Natural killer cell (primary cell): Measurements from ENCODE around the gene TFRC. TPM values are rescaled to one million over a fixed set of nuclear protein-coding genes. Genes with fewer than 3 reads are reported as not detected.

Experiments used
- ATAC-seq, 3 donors: fragments of 150-1000 bp in 2 of 3; fragments of 200-7000 bp in 1 of 3; cut with Tn5 transposase; 1 replicate in 1 of 3; 2 replicates in 2 of 3; pipeline ENCODE4 v1.10.0; 2021; ENCODE audit warnings: mild to moderate bottlenecking in 2 of 3, moderate library complexity in 2 of 3
- DNase-seq, 2 donors: peaks; one replicate each; pipeline versions ENCODE4 v3.0.0 to v3.0.0-alpha.2; 2013 to 2021; ENCODE audit warnings: mixed read lengths in 1 of 2
- H3K27ac ChIP-seq: one replicate; pipeline ENCODE4 v1.5.1; 2013; ENCODE audit warnings: mild to moderate bottlenecking, low read length
- H3K27me3 ChIP-seq: one replicate; pipeline ENCODE4 v1.6.1; 2013; ENCODE audit warnings: low read length; ENCODE audit not compliant: control insufficient read depth, insufficient read depth
- H3K36me3 ChIP-seq: one replicate; pipeline ENCODE4 v1.6.1; 2013; ENCODE audit warnings: low read length; ENCODE audit not compliant: control insufficient read depth, insufficient read depth
- H3K4me1 ChIP-seq: one replicate; pipeline ENCODE4 v1.6.1; 2013; ENCODE audit warnings: low read length; ENCODE audit not compliant: control insufficient read depth, insufficient read depth
- H3K4me3 ChIP-seq: one replicate; pipeline ENCODE4 v1.5.1; 2013; ENCODE audit warnings: low read length
- H3K9me3 ChIP-seq: one replicate; pipeline ENCODE4 v1.6.1; 2013; ENCODE audit warnings: low read length; ENCODE audit not compliant: control insufficient read depth, insufficient read depth
- H3K27ac Mint-ChIP-seq, 2 donors: one replicate each; pipeline ENCODE4 v1.8.0; 2022; ENCODE audit warnings: mild to moderate bottlenecking in 2 of 2, mixed read lengths in 2 of 2, moderate library complexity in 1 of 2
- H3K27me3 Mint-ChIP-seq, 2 donors: one replicate each; pipeline ENCODE4 v1.8.0; 2022; ENCODE audit warnings: low read depth in 2 of 2, mixed read lengths in 2 of 2
- H3K36me3 Mint-ChIP-seq: one replicate; pipeline ENCODE4 v1.8.0; 2022; ENCODE audit warnings: mixed read lengths
- H3K4me1 Mint-ChIP-seq, 2 donors: one replicate each; pipeline ENCODE4 v1.8.0; 2022; ENCODE audit warnings: mixed read lengths in 2 of 2
- H3K4me3 Mint-ChIP-seq: one replicate; pipeline ENCODE4 v1.8.0; 2022; ENCODE audit warnings: mild to moderate bottlenecking, moderate library complexity, mixed read lengths
- H3K9me3 Mint-ChIP-seq, 2 donors: one replicate each; pipeline ENCODE4 v1.8.0; 2022; ENCODE audit warnings: mixed read lengths in 2 of 2
- CTCF ChIP-seq: fragments of 200-600 bp; IDR thresholded peaks from one replicate; pipeline ENCODE4 v1.8.0; 2022; ENCODE audit warnings: antibody characterized with exemption
- WGBS: methylation state at CpG from one replicate; pipeline ENCODE4 v1.1.7; 2013; ENCODE audit warnings: missing lambda C conversion rate; ENCODE audit not compliant: insufficient coverage; 5-methylcytosine and 5-hydroxymethylcytosine counted together
- intact Hi-C: fragments of 100-400 bp; cut with micrococcal nuclease; formaldehyde crosslinking; loops from one replicate; pipeline ENCODE4 v1.14.2; 2022
- total RNA-seq, 4 donors: library from RNA; stranded (reverse); fragments of 120-200 nt in 1 of 4; gene quantifications; one replicate each; pipeline versions ENCODE4 v1.2.3 to v1.2.4, GENCODE V29; 2013 to 2022

TFRC gene
- total RNA-seq, 3 donors from 2014 or later (not counting 1 experiment from before 2014, with no cell fraction given), result 74.3 to 111 (median 78.3) TPM

- no peak overlapping the region for H3K4me3 Mint-ChIP-seq
- Histone ChIP-seq H3K27ac (no peak overlapping the region), H3K27me3 (no peaks in the 10 kb centered on the region), H3K36me3 (peaks cover 40% of the 10 kb centered on the region), H3K4me3 (no peak overlapping the region), H3K4me1 (no peaks in the 10 kb centered on the region), H3K9me3 (no peaks in the 10 kb centered on the region)
- no peaks in the 10 kb centered on the region for H3K9me3 Mint-ChIP-seq
- H3K4me1 Mint-ChIP-seq, result no peaks in the 10 kb centered on the region
- ATAC-seq, result no peak
- no peak for TF ChIP-seq CTCF
- intact Hi-C loops, result no loop called here
- no peak for DNase-seq
- H3K27me3 Mint-ChIP-seq, result no peaks in the 10 kb centered on the region
- H3K27ac Mint-ChIP-seq, result no peak overlapping the region
- WGBS, result 98% methylated on average over 10 of the region's 11 CpGs
- H3K36me3 Mint-ChIP-seq, result no peaks in the 10 kb centered on the region
Measured at GRCh38 chr3:196047391-196048030, 34.4 kb downstream of the TFRC start.

GRCh38 chr3:196044513-196044912, 37.4 kb downstream of the TFRC start:
- Histone ChIP-seq H3K4me1 (no peaks in the 10 kb centered on the region), H3K27ac (no peak overlapping the region), H3K9me3 (no peaks in the 10 kb centered on the region), H3K27me3 (no peaks in the 10 kb centered on the region), H3K4me3 (no peak overlapping the region), H3K36me3 (peaks cover 12% of the 10 kb centered on the region)
- intact Hi-C loops, result no loop called here
- H3K4me1 Mint-ChIP-seq, result no peaks in the 10 kb centered on the region
- no peak overlapping the region for H3K4me3 Mint-ChIP-seq
- no peak overlapping the region for H3K27ac Mint-ChIP-seq
- TF ChIP-seq CTCF, result no peak
- peaks cover 0 to 3% of the 10 kb centered on the region in 2 donors for H3K9me3 Mint-ChIP-seq
- H3K27me3 Mint-ChIP-seq, result no peaks in the 10 kb centered on the region
- DNase-seq, result no peak
- ATAC-seq, result no peak
- WGBS, result 98% methylated on average over 27 of the region's 27 CpGs
- H3K36me3 Mint-ChIP-seq, result no peaks in the 10 kb centered on the region

- 97% methylated on average over 6 of the region's 6 CpGs for WGBS
- H3K4me1 Mint-ChIP-seq, result no peaks in the 10 kb centered on the region
- H3K27me3 ChIP-seq, result no peaks in the 10 kb centered on the region
Measured at GRCh38 chr3:196042673-196043072, 39.2 kb downstream of the TFRC start.

More at GRCh38 chr3:196042673-196043072, 39.2 kb downstream of the TFRC start:
- Histone ChIP-seq H3K4me1 (no peaks in the 10 kb centered on the region), H3K27ac (no peak overlapping the region), H3K36me3 (no peaks in the 10 kb centered on the region), H3K9me3 (no peaks in the 10 kb centered on the region), H3K4me3 (no peak overlapping the region)
- no peak overlapping the region for H3K4me3 Mint-ChIP-seq
- DNase-seq, result no peak
- intact Hi-C loops, result no loop called here
- no peaks in the 10 kb centered on the region for H3K27me3 Mint-ChIP-seq
- TF ChIP-seq CTCF, result no peak
- no peak for ATAC-seq
- peaks cover 0 to 3% of the 10 kb centered on the region in 2 donors for H3K9me3 Mint-ChIP-seq
- no peaks in the 10 kb centered on the region for H3K36me3 Mint-ChIP-seq
- no peak overlapping the region for H3K27ac Mint-ChIP-seq
